ENCODE results near the gene LY6G5C. TPM values are rescaled to one million over a fixed set of nuclear protein-coding genes. Genes with fewer than 3 reads are reported as not detected.
A peak's percentile ranks its signal among the peaks of the same experiment; 100 is the strongest.
"Not testable (repeated sequence)": the region's sequence is repeated elsewhere in the genome, so short reads cannot be mapped to it uniquely, and the experiment has no call there.

Gene LY6G5C
- polyA plus RNA-seq, 1 donor: 2.7 TPM

DNA sequence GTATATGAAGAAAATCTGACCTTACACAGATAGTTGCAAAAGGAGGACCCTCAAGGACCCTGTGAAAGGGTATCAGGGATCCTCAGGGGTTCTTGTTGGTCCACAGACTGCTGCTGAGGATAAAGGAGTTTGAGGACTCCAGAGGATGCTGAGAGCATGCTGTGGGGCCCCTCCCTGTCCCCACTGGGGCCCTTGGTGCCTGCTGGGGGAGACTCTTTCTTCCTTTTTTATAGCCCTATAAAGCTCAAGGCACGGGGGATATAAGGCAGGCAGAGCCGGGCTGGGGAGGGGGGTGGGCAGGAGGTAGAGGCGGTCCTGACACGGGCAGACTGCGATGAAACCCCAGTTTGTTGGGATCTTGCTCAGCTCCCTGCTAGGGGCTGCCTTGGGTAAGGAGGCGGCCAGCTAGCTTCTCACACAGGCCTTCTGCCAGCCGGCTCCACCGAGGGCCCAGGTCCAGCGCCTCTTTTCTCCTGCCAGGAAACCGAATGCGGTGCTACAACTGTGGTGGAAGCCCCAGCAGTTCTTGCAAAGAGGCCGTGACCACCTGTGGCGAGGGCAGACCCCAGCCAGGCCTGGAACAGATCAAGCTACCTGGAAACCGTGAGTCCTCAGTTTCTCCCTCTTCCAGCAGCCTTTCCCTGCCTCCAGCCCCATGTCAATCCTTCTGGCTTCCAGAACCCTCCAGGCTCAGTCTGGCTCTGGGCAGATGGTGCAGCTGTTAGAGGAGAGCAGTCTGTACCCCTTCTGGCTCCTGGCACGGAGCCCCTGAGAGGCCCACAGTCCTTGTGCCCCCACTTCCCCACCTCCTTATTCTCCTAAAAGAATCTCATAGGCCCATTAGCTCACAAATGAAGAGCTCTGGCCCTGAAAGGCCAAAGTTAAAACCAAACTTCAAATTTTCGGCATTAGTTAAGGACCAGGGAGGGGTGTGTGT, 34.4 kb upstream of the LY6G5C start, which contains the start of gene LY6G6D:
TSS of gene LY6G6D (plus strand) at position 327 of the 937 bp plus-strand sequence. CDS start at position 335, 8 bp downstream.
- no peak for DNase-seq

DNA sequence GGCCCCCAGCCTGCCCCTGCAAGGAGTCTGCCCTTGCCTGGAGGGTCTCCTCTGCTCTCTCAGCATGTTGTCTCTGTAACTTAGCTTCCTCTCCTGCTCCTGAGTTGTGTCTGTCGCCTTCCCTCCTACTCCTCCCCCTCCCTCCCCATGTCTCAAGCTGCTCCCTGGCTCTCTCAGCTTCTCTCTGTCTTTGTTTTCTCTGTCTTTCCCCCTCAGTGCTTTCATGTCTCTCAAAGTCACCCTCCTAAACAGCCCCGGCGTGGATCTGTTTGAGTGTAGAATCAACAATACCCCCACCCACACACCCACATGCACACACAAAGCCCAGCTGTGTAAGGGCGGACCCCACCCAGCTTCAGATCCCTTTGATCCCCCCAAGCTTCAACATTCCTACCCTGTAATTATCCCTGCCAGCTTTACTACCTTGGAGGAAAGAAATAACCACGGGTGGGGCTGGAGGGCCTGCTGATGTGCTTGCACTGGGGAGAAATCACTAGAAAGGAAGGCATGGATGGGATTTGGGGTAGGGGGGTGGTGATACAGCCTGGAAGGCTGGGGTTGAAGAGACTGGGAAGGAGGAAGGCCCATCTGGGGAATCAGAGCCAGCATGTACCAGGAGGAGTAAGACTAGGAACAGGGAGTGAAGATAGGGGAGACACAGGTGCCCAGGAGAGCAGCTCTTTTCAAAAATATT, 33.3 kb upstream of the LY6G5C start:
- peak; percentile 49 for DNase-seq

DNA sequence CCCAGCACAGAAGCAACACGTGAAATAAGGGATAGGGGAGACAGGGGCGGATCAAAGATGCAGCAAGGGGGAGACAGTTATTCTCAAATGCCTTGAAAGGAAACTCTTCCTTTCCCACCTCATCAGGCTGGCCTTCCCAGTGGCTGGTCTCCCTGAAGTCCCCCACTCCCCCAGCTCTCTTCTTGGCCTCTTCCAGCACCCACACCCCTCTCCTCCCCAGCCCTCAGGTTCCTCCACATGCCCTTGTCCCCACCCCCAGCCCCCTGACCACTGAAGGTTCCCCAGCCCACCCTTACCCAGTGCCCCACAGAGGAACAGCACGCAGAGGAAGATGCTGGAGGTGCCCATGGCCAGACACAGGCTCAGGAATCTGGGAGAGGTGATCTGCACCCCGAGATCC, 32.6 kb upstream of the LY6G5C start:
- DNase-seq: no peak

DNA sequence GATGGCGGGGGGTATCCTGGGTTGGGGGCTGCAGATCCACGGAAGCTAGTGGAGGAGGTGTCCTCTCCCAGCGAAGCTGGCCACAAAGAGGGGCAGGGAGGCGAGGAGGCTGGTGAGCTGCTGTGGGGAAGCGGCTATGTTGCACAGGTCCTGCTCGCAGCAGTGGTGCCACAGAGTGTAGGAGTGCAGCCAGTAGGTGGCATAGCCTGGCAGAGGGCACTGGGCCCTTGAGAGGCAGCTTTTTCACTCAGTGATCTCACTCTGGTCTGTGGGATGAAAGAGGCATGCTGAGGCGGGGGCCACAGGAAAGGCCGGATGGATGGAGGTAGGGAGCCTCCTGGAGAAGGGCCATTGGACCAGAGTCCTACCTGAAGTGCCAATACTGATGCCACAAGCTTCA, 31.4 kb upstream of the LY6G5C start:
- no peak for DNase-seq

DNA sequence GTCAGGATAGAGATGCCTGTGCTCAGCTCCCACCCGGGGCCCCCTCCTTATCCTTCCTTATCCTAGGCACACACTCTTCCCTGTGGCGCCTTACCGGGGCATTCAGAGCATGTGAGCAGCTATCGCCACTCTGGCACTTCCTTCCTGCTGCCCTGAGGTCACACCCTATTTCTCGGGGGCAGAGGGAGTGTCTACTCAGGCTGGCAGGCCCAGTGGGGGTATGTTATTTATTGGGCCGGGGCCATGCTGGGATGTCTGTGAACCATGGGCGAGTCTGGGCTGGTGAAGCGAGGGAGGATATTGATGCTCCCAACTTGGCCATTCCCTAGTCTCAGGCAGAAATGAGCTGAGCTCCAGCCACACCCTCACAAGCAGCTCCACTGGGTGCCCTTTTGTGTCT, 30.4 kb upstream of the LY6G5C start:
- DNase-seq: no peak

DNA sequence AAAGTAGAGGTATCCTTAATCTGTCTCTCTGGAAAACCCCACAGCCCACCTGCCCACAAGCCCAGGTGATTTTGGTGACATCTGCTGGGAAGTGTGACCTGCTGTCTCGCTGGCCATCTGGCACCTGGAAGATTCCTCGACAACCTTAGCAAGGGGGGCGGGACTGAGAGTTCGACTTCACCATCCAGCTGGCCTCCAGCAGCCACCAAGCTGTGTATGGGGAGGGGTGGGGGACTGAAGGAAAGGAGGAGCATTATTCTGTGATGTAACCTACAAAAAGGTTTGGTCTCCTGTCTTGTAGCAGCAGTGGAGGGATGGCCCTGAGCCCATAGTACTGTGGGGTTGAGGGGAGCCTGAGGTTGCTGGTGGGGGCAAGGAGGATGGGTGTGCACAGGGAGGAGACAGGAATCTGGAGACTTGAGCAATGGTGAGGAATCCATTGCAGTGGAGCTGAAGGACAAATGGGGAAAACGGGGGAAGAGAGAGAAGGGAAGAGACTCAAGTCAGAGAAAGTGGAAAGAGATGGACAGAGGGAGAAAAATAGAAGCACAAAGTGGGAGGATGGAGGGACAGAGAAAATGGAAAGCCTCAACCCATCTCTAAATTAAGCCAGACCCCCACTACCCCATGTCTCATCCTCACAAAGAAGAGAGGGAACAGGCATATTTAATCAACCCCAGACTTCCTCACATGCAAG, 29.8 kb upstream of the LY6G5C start:
- no peak for DNase-seq

DNA sequence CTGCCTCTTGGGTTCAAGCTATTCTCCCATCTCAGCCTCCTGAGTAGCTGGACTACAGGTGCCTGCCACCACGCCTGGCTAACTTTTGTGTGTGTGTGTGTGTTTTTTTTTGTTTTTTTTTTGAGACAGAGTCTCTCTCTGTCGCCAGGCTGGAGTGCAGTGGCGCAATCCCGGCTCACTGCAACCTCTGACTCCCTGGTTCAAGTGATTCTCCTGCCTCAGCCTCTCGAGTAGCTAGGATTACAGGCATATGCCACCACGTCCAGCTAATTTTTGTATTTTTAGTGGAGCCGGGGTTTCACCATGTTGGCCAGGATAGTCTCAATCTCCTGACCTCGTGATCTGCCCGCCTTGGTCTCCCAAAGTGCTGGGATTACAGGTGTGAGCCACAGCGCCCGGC, 28.3 kb upstream of the LY6G5C start:
- DNase-seq: not testable (repeated sequence)

DNA sequence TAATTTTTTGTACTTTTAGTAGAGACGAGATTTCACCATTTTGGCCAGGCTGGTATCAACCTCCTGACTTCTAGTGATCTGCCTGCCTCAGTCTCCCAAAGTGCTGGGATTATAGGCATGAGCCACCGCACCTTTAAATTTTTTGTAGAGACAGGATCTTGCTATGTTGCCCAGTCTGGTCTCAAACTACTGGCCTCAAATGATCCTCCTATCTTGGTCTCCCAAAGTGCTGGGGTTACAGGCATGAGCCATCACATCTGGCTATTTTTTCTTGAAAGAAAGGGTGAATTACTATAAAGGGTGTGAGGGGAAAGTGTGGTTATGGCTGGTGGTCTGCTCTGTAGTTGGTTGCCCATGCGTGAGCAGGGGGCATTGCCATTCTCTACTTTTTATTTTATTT, 27.4 kb upstream of the LY6G5C start:
- no peak for DNase-seq

DNA sequence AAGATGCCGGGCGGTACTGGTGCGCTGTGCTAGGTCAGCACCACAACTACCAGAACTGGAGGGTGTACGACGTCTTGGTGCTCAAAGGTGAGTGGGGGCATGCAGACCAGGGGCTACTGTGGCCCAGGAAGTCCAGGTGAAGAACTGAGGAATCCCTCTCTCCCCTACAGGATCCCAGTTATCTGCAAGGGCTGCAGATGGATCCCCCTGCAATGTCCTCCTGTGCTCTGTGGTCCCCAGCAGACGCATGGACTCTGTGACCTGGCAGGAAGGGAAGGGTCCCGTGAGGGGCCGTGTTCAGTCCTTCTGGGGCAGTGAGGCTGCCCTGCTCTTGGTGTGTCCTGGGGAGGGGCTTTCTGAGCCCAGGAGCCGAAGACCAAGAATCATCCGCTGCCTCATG, 26.8 kb upstream of the LY6G5C start:
- DNase-seq: no peak

DNA sequence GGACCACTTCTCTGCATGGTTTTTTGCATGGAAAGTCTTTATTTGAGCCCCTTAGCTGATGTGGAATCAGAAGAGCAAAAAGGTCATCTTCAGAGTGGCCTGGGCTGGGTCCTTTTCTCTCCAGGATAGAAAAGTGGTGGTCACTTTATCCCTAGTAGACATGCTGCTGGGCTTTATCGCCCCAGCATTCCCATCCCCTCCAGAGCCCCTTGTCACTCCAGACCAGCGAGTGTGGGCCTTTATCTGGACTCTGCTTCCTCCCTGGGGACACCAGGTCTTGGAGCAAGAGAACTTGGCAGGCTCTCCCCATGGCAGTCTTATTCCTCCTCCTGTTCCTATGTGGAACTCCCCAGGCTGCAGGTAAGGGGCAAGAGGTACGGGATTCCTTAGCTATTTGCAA, 25.7 kb upstream of the LY6G5C start, which contains the start of gene LY6G6F:
TSS of gene LY6G6F (plus strand) at position 268 of the 400 bp plus-strand sequence. CDS start at position 309, 41 bp downstream.
- no peak for DNase-seq

DNA sequence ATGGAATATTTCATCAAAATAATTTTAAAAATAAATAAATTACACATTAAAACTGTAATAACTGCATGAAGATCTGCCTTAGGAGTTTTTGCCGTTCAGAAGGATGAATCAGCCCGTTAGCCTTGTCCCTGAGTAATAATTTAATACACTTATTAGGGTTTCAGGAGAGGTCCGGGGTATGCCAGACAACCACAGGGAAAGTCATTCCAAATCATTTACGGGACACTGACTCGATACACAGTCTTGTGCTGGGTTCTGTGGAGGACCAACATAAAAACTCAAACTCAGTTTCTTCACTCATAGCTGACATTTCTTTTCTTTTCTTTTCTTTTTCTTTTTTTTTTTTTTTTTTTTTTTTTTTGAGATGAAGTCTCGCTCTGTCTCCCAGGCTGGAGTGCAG, 25.1 kb upstream of the LY6G5C start:
- DNase-seq: no peak

DNA sequence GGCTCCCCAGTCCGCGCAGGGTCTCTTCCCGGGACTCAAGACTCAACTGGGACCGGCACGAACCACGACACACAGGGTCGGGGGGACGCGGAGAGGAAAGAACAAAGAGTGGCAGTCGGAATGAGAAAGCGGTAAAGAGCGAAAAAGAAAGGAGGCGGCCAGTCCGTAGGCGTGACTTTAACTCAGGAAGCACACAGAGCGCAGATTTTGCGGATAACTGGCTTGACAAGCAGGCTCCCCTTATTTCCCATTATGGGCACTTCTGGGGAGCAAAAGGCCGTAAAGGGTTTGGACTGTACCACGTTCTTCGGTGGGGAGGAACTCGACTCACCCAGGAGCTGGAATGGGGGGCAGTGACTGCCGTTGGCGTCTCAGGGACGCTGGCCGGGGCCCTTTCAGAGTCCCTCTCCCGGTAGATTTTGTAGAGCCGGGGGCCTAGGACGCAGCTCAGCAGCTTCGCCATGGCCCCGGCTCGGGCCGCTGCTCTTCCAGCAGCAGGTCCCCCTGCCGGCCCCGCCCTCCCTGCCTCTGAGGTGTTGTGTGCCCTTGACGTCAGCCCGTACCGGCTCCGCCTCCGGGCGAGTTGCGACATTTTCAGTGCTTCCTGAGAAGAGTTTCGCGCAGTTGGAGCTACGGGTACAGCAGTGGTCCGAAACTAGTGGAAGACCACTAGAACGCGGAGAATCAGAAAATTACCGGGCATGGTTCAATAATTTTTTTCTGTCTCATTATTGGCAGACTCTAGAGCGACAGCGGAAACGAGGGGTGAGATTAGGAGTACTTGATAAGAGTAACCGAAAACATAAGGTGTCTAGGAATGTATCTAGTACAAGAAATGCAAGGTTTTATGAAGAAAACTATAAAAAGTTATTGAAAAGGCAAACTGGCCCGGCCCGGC, 22.2 kb upstream of the LY6G5C start, which contains the start of gene ABHD16A:
TSS of gene ABHD16A (minus strand) at position 506 of the 898 bp plus-strand sequence. CDS start at position 463, 43 bp downstream.
- DNase-seq: peak; percentile 99

DNA sequence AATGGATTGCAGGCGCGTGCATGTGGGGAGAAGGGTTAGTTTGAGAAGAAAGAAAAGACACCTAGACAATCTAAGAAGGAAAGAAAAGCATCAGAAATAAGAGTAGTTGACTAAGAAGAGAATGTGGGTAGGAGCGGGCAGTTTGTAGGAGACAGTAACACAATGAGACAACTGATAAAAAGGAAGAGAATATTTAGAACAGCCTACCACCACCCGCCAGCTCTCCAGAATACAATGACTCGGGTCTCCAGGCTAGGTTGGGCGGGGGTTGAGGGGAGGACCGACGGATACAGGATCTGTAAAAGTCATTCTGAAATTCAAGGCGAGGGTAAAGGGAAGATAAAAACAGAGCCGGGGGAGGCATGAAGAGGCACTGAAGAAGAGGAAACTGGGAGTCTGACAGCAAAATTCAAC, 21.5 kb upstream of the LY6G5C start:
- DNase-seq: no peak

DNA sequence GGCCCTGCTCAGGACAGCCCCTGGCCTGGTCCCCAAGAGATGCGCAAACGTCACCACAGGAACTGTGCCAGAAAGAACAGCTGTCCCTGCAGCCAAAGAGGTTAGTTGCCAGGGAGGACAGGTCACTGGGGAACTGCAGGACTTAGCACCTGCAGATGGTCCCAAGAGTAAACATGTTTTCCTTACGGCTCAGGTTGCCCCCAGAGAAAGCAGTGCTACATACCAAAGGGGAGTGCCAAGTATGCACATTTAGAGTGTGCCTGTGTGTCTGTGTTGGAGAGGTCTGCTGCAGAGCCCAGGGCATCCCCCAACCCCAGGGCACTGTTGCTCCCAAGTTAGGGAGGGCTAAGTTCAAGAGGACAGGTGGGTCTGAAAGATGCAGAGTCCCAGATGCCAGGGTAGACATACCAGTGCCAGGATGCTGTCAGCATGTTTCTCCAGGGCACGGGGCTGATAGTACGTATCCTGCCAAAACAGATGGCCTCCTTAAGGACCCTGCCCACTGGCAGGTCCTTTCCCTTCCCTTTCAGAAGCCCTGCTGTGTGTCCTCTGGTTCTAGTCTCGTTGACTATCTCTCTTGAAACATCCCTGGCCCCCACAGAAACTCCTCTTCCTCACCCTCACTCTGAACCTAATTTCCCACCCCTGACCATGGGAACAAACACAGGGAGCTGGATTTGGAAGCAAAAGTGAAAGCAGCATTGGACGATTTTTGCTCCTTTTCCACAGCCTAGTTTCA, 21.0 kb upstream of the LY6G5C start:
- no peak for DNase-seq

DNA sequence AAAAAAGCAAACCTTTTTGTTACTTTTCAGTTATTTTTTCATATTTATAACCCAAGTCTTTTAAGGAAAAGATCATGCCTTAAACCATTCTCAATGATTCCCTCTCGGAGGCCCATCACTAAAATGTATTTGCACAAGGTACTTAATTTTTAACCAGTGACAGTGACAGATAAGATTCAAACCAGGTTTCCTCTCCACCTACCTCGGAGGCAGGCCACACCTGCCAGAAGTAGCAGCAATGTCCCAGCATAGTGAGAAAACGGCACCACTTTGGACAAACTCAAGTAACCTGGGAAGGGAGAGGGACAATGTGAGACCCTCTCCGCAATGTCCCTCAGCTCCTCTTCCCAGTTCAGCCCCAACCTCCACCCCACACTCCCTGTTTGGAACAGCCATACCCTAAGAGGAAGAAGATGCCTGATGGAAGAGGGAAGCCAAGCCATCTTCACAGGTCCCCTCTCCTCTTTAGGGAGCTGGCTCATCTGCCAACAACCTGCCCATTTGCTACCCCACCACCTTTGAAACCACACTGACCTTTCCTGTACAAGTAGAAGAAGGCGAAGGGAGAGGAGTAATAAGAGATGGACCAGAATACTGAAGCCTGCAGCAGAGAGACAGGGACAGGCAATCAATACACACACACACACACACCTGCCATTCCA, 20.0 kb upstream of the LY6G5C start:
- DNase-seq: no peak

DNA sequence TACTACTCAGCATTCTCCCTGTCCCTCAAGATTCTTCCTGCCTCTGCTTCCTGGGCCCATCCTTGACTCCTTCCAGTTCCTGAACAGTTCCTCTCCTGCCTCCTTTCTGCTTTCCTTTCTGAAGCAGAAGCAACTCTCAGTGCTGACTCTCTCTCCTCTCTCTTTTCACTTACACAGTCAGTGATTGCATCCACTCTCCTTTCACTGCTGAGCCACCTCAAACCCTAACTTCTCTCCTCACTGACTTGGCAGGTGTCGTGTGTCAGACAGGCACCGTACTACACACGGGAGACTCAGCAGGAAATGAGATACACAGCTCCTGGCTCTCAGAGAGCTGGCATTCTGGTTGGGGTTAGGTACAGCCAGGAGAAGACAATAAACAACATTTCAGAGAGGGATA, 16.7 kb upstream of the LY6G5C start:
- DNase-seq: no peak

DNA sequence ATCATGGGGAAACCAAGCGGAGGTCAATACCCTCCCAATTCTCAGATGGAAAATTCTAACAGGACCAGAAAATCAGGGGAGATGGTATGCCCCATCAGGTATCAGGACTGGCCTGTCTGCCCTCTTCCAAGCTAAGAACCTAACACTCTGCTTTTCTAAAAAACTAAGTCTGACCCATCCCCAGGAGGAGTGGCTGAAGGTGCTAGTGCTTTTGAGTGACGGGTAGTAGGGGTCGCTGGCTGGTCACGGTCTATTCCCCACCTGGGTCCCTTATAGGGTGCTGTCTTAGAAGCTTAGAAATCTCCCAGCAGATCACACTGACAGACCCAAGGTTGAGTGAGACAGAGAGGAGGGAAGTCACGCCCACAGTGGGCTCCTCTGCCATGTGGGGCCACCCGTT, 12.7 kb upstream of the LY6G5C start:
- no peak for DNase-seq

DNA sequence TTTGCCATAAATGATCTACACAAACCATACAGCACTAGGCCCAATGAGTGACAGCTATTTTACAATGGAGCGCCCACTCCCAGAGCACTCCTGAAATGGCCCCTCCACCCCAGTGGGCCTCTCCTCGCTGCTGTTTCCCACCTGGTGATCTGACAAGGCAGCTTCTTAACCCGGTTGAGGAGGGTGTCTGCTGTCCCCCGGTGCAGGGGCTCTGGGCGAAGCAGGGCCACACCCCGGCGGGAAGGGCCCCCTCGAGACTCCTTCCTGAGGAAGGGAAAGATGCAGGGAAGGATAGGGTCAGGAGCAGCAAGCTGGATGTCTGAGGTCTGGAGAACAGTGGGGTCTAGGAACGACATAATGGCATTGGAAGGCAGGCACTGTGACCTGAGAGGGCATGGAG, 12.0 kb upstream of the LY6G5C start:
- no peak for DNase-seq

DNA sequence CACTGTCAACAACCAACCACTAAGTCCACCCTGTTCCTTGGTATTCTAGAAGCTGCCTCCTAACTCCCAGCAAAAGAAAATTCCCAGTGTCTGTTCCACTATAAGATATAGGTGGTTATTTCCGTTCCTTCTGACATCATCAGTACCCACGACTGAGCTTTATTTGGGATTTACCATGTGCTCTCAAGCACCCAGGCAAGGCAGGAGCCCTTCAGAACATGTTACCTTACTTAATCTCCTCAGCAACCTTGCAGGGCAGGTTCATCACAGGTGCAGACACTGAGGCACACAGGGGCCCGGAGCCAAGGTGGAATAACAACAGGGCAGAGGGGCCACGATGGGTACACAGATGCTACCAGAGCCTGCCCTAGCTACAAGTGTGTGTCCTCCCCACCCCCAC, 11.5 kb upstream of the LY6G5C start:
- DNase-seq: no peak

DNA sequence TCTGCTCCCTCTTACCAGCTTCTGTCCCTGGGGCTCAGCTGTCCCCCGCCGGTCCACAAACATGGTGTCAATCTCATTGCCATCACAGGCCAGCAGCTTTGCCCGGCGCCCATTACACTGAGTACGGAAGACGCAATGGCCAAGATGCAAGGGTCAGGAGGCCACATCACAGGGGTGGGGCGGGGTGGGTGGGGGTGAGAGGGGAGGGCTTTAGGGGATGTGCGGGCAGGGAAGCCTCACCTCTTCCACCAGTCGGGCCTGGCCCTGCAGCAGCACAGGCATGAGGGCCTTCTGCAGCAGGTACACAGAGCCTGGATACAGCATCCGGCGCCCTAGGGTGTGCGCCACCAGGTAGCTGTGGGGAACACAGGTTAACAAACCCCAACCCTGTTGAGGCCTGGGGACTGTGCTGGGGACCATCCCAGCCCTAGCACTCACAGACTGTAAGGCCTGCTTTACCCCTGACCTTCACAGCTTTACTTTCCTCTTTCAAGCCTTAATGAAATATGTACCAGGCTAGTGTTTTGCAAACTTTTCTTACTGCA, 10.8 kb upstream of the LY6G5C start:
- DNase-seq: no peak
